H9 (cell line): Measurements from ENCODE around the gene NOS1AP. TPM values are rescaled to one million over a fixed set of nuclear protein-coding genes. Genes with fewer than 3 reads are reported as not detected.

Source experiments
- DNase-seq: peaks from one replicate; pipeline ENCODE4 v3.0.0-alpha.2; 2017
- H2AFZ ChIP-seq: one replicate; pipeline ENCODE4 v1.6.1; 2013; ENCODE audit warnings: mild to moderate bottlenecking, low read length, control low read depth, moderate library complexity
- H2AK5ac ChIP-seq: 2 replicates; pipeline ENCODE4 v1.6.1; 2013; ENCODE audit warnings: low read length, control low read depth, mixed read lengths; ENCODE audit not compliant: insufficient read length
- H2BK120ac ChIP-seq: one replicate; pipeline ENCODE4 v1.6.1; 2013; ENCODE audit warnings: low read depth, mild to moderate bottlenecking, low read length, control low read depth, inconsistent platforms; ENCODE audit not compliant: poor library complexity, severe bottlenecking
- H2BK12ac ChIP-seq: 2 replicates; pipeline ENCODE4 v1.6.1; 2013; ENCODE audit warnings: low read length, control low read depth, mixed read lengths, low read depth; ENCODE audit not compliant: insufficient read length
- H2BK15ac ChIP-seq: 2 replicates; pipeline ENCODE4 v1.6.1; 2013; ENCODE audit warnings: low read depth, low read length, control low read depth
- H2BK20ac ChIP-seq: one replicate; pipeline ENCODE4 v1.6.1; 2013; ENCODE audit warnings: low read depth, mild to moderate bottlenecking, low read length, control low read depth, inconsistent platforms; ENCODE audit not compliant: poor library complexity, severe bottlenecking
- H2BK5ac ChIP-seq: 2 replicates; pipeline ENCODE4 v1.6.1; 2013; ENCODE audit warnings: low read length, control low read depth, mixed read lengths; ENCODE audit not compliant: insufficient read length
- H3K14ac ChIP-seq: 2 replicates; pipeline ENCODE4 v1.6.1; 2013; ENCODE audit warnings: low read length, control low read depth; ENCODE audit not compliant: insufficient read depth
- H3K18ac ChIP-seq: 2 replicates; pipeline ENCODE4 v1.6.1; 2013; ENCODE audit warnings: low read depth, mild to moderate bottlenecking, mixed read lengths, low read length, control low read depth; ENCODE audit not compliant: insufficient read length
- H3K23ac ChIP-seq: 2 replicates; pipeline ENCODE4 v1.6.1; 2013; ENCODE audit warnings: low read length, control low read depth, mixed read lengths, low read depth; ENCODE audit not compliant: insufficient read length
- H3K23me2 ChIP-seq: 2 replicates; pipeline ENCODE4 v1.6.1; 2013; ENCODE audit warnings: low read depth, mild to moderate bottlenecking, mixed read lengths, low read length, control low read depth; ENCODE audit not compliant: insufficient read length, poor library complexity, severe bottlenecking
- H3K27ac ChIP-seq: 2 replicates; pipeline ENCODE4 v1.5.1; 2013; ENCODE audit warnings: low read length, control low read depth, mixed read lengths, low read depth; ENCODE audit not compliant: insufficient read length
- H3K27me3 ChIP-seq: 2 replicates; pipeline ENCODE4 v1.6.1; 2013; ENCODE audit warnings: low read length, control low read depth, inconsistent platforms; ENCODE audit not compliant: insufficient read depth
- H3K4ac ChIP-seq: 2 replicates; pipeline ENCODE4 v1.6.1; 2013; ENCODE audit warnings: low read depth, mild to moderate bottlenecking, control low read depth, inconsistent platforms, low read length, moderate library complexity
- H3K4me1 ChIP-seq: 2 replicates; pipeline ENCODE4 v1.6.1; 2013; ENCODE audit warnings: low read length, control low read depth, inconsistent platforms; ENCODE audit not compliant: insufficient read depth
- H3K4me2 ChIP-seq: 2 replicates; pipeline ENCODE4 v1.6.1; 2013; ENCODE audit warnings: low read length, control low read depth, mixed read lengths; ENCODE audit not compliant: insufficient read length, insufficient read depth
- H3K56ac ChIP-seq: 2 replicates; pipeline ENCODE4 v1.6.1; 2013; ENCODE audit warnings: low read depth, mild to moderate bottlenecking, mixed read lengths, low read length, control low read depth; ENCODE audit not compliant: insufficient read length
- H3K79me1 ChIP-seq: 2 replicates; pipeline ENCODE4 v1.6.1; 2013; ENCODE audit warnings: low read depth, mild to moderate bottlenecking, moderate library complexity, low read length, control low read depth, inconsistent platforms; ENCODE audit not compliant: insufficient read depth, poor library complexity, severe bottlenecking
- H3K79me2 ChIP-seq: 2 replicates; pipeline ENCODE4 v1.6.1; 2013; ENCODE audit warnings: low read length, control low read depth, inconsistent platforms; ENCODE audit not compliant: insufficient read depth
- H3K9ac ChIP-seq: 2 replicates; pipeline ENCODE4 v1.6.1; 2013; ENCODE audit warnings: low read length, control low read depth, mixed read lengths; ENCODE audit not compliant: insufficient read length; ENCODE audit errors: extremely low read depth
- H3K9me3 ChIP-seq: one replicate; pipeline ENCODE4 v1.6.1; 2013; ENCODE audit warnings: low read depth, low read length, inconsistent platforms; ENCODE audit not compliant: control insufficient read depth
- H3T11ph ChIP-seq: one replicate; pipeline ENCODE4 v1.6.1; 2013; ENCODE audit warnings: mild to moderate bottlenecking, low read length, control low read depth, inconsistent platforms
- H4K20me1 ChIP-seq: one replicate; pipeline ENCODE4 v1.6.1; 2013; ENCODE audit not compliant: control insufficient read depth, insufficient read length, insufficient read depth
- H4K5ac ChIP-seq: 2 replicates; pipeline ENCODE4 v1.6.1; 2013; ENCODE audit warnings: low read depth, mild to moderate bottlenecking, mixed read lengths, low read length, control low read depth; ENCODE audit not compliant: insufficient read length
- H4K8ac ChIP-seq: replicated peaks from 2 replicates; pipeline ENCODE4 v1.6.1; 2013; ENCODE audit warnings: low read length, control low read depth, mixed read lengths, low read depth; ENCODE audit not compliant: insufficient read length
- H4K91ac ChIP-seq: 2 replicates; pipeline ENCODE4 v1.6.1; 2013; ENCODE audit warnings: low read depth, mild to moderate bottlenecking, moderate library complexity, mixed read lengths, low read length, control low read depth; ENCODE audit not compliant: insufficient read length
- H3K27ac Mint-ChIP-seq, 3 experiments: 2 replicates in 2 of 3; 3 replicates in 1 of 3; pipeline ENCODE4 v1.8.0; 2020 to 2021; ENCODE audit warnings: mixed read lengths in 3 of 3, mild to moderate bottlenecking in 1 of 3, moderate library complexity in 1 of 3
- H3K27me3 Mint-ChIP-seq: 2 replicates; pipeline ENCODE4 v1.8.0; 2021; ENCODE audit warnings: low read depth, mild to moderate bottlenecking, moderate library complexity, mixed read lengths
- H3K36me3 Mint-ChIP-seq, 3 experiments: 2 replicates in 2 of 3; 3 replicates in 1 of 3; pipeline ENCODE4 v1.8.0; 2020 to 2021; ENCODE audit warnings: low read depth in 3 of 3, mixed read lengths in 3 of 3; ENCODE audit not compliant: insufficient read depth in 1 of 3
- H3K4me1 Mint-ChIP-seq, 2 experiments: 2 replicates each; pipeline ENCODE4 v1.8.0; 2020; ENCODE audit warnings: mixed read lengths in 2 of 2
- H3K4me3 Mint-ChIP-seq, 2 experiments: 2 replicates in 1 of 2; 3 replicates in 1 of 2; pipeline ENCODE4 v1.8.0; 2020 to 2021; ENCODE audit warnings: mild to moderate bottlenecking in 2 of 2, mixed read lengths in 2 of 2, moderate library complexity in 1 of 2
- H3K9me3 Mint-ChIP-seq, 2 experiments: 2 replicates in 1 of 2; 3 replicates in 1 of 2; pipeline ENCODE4 v1.8.0; 2020; ENCODE audit warnings: mild to moderate bottlenecking in 2 of 2, mixed read lengths in 2 of 2, moderate library complexity in 1 of 2
- CTCF ChIP-seq: fragments of 200-600 bp; sonication (generic); conservative IDR thresholded peaks from 3 replicates; pipeline ENCODE4 v1.8.0; 2021; ENCODE audit warnings: antibody characterized with exemption, mild to moderate bottlenecking
- WGBS: extraction: QIAGEN DNeasy Blood & Tissue Kit; methylation state at CpG from one replicate; pipeline ENCODE4 v1.1.7; 2013; ENCODE audit warnings: missing lambda C conversion rate, low lambda C conversion rate, mixed read lengths; ENCODE audit not compliant: insufficient read length; ENCODE audit errors: extremely low coverage; 5-methylcytosine and 5-hydroxymethylcytosine counted together
- total RNA-seq: library from RNA; stranded (reverse); gene quantifications from 2 replicates; pipeline ENCODE4 v1.2.1, GENCODE V29; 2021

Gene NOS1AP
- total RNA-seq, 1 experiment from 2014 or later = 8.4 TPM

- no peaks in the 10 kb centered on the region for H3K4me1 ChIP-seq
- no peak overlapping the region for H3T11ph ChIP-seq
- H4K8ac ChIP-seq = no peak overlapping the region
- no peak overlapping the region for H2BK120ac ChIP-seq
- no peaks in the 10 kb centered on the region for H3K27me3 ChIP-seq
- no peaks in the 10 kb centered on the region for H3K4me1 Mint-ChIP-seq
- H3K27ac Mint-ChIP-seq = no peak overlapping the region
- H3K79me1 ChIP-seq = no peaks in the 10 kb centered on the region
- no peak overlapping the region for H3K4me3 Mint-ChIP-seq
- H3K4me2 ChIP-seq = no peak overlapping the region
- no peak overlapping the region for H2BK12ac ChIP-seq
- no peak overlapping the region for H3K18ac ChIP-seq
- H3K27ac ChIP-seq = no peak overlapping the region
- DNase-seq = no peak
- no peak overlapping the region for H3K14ac ChIP-seq
- no peak overlapping the region for H2AFZ ChIP-seq
- no peak overlapping the region for H2BK15ac ChIP-seq
- no peak overlapping the region for H2AK5ac ChIP-seq
- peaks cover 0 to 4% (median 0%) of the 10 kb centered on the region in 3 experiments; a peak in 2 of 7 replicates for H3K36me3 Mint-ChIP-seq
- H3K23ac ChIP-seq = no peak overlapping the region
- WGBS = 100% methylated on average over 1 of the region's 6 CpGs
- no peaks in the 10 kb centered on the region for H4K20me1 ChIP-seq
- no peak overlapping the region for H4K91ac ChIP-seq
- no peak overlapping the region for H3K4ac ChIP-seq
- TF ChIP-seq CTCF = no peak
- no peaks in the 10 kb centered on the region for H3K27me3 Mint-ChIP-seq
- H3K56ac ChIP-seq = no peak overlapping the region
- H3K23me2 ChIP-seq = no peaks in the 10 kb centered on the region
- no peak overlapping the region for H4K5ac ChIP-seq
- no peak overlapping the region for H2BK20ac ChIP-seq
- no peaks in the 10 kb centered on the region for H3K9me3 ChIP-seq
- H3K9ac ChIP-seq = no peak overlapping the region
- no peak overlapping the region for H2BK5ac ChIP-seq
- H3K79me2 ChIP-seq = no peaks in the 10 kb centered on the region
- no peaks in the 10 kb centered on the region for H3K9me3 Mint-ChIP-seq
These were observed 252.4 kb downstream of the NOS1AP start for GRCh38 chr1:162321809-162322422.
